ENCODE measurements around the gene MTHFD2L. TPM values are rescaled to one million over a fixed set of nuclear protein-coding genes. Genes with fewer than 3 reads are reported as not detected.
A peak's percentile ranks its signal among the peaks of the same experiment; 100 is the strongest.

MTHFD2L gene
- total RNA-seq, 1 donor from 2014 or later = 14.1 TPM

DNA sequence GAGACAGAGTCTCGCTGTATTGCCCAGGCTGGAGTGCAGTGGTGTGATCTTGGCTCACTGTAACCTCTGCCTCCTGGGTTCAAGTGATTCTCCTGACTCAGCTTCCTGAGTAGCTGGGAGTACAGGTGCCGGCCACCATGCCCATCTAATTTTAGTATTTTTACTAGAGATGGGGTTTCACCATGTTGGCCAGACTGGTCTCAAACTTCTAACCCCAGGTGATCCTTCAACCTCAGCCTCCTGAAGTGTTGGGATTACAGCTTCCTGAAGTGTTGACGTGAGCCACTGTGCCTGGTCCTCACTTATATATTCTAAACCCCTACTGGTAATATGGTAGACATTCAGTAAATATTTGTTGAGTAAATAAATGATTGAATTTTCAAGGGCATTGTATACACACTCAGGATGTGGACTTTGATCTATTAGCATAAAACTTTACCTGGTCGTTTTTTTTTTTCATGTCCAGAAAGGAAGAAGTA, 33.0 kb downstream of the MTHFD2L start:
- Histone ChIP-seq H3K4me1 (no peaks in the 10 kb centered on the region), H3K36me3 (no peaks in the 10 kb centered on the region), H3K27ac (no peak overlapping the region), H3K27me3 (no peaks in the 10 kb centered on the region), H3K4me3 (no peak overlapping the region), H3K9me3 (no peaks in the 10 kb centered on the region)
- intact Hi-C loops (cut with DNase I) = no loop called here
- ATAC-seq (peak; percentile 32), DNase-seq (no peak)
- TF ChIP-seq, protein P1, sequence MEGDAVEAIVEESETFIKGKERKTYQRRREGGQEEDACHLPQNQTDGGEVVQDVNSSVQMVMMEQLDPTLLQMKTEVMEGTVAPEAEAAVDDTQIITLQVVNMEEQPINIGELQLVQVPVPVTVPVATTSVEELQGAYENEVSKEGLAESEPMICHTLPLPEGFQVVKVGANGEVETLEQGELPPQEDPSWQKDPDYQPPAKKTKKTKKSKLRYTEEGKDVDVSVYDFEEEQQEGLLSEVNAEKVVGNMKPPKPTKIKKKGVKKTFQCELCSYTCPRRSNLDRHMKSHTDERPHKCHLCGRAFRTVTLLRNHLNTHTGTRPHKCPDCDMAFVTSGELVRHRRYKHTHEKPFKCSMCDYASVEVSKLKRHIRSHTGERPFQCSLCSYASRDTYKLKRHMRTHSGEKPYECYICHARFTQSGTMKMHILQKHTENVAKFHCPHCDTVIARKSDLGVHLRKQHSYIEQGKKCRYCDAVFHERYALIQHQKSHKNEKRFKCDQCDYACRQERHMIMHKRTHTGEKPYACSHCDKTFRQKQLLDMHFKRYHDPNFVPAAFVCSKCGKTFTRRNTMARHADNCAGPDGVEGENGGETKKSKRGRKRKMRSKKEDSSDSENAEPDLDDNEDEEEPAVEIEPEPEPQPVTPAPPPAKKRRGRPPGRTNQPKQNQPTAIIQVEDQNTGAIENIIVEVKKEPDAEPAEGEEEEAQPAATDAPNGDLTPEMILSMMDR (IDR thresholded peaks at IDR 0.05) = no peak

DNA sequence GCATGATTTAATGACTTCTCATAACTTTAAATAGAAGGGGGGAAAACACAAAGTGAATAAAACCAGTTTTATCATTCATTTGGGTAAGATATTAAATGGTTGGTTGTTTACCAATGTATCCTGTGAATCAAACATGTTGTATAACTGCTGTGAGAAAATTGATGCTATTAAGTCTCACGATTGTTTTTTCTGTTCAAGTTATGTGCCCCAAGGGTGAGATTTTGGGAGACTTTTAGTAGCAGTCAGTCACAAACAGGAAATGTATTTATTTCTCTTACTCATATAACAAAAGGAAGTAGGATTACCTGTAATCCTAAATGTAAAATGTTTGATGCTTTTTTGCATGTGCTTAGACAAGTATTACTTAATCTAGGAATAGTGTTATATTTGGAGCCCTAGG, 39.2 kb downstream of the MTHFD2L start:
- TF ChIP-seq, protein P1 (IDR thresholded peaks at IDR 0.05) = no peak
- intact Hi-C loops (cut with DNase I) = no loop called here
- ATAC-seq = no peak
- no peak for DNase-seq
- H3K9me3 ChIP-seq = no peaks in the 10 kb centered on the region
- no peak overlapping the region for H3K27ac ChIP-seq
- no peaks in the 10 kb centered on the region for H3K4me1 ChIP-seq
- no peaks in the 10 kb centered on the region for H3K27me3 ChIP-seq
- no peak overlapping the region for H3K4me3 ChIP-seq
- no peaks in the 10 kb centered on the region for H3K36me3 ChIP-seq

DNA sequence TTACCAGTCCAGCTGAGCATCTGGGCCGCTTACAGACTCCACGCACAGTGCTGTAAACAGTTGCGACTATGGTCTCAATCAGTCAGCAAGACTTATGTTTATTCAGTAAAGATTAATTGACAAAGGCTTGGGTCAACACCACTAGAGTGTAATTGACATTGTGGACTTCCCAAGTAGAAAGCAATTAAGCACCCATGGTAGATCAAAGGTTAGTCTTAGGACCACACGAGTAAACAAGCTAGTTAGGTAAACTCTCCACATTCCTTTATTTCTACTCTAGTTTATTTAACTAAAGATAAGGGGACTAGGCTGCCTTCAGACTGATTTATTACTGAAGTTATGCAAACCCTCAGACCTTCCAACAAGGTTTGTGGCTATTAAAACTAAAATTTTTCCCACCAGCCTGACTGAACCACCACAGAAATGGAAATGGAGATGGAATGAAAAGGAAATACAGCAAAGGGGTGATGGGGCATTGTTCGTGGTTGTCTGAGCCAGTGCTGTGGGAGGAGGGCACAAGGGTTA, 44.2 kb downstream of the MTHFD2L start:
- Histone ChIP-seq H3K27me3 (no peaks in the 10 kb centered on the region), H3K27ac (no peak overlapping the region), H3K4me1 (no peaks in the 10 kb centered on the region), H3K36me3 (no peaks in the 10 kb centered on the region), H3K9me3 (no peaks in the 10 kb centered on the region), H3K4me3 (no peak overlapping the region)
- TF ChIP-seq, protein P1 (IDR thresholded peaks at IDR 0.05) = no peak
- intact Hi-C loops (cut with DNase I) = no loop called here
- ATAC-seq (peak; percentile 55), DNase-seq (no peak)

DNA sequence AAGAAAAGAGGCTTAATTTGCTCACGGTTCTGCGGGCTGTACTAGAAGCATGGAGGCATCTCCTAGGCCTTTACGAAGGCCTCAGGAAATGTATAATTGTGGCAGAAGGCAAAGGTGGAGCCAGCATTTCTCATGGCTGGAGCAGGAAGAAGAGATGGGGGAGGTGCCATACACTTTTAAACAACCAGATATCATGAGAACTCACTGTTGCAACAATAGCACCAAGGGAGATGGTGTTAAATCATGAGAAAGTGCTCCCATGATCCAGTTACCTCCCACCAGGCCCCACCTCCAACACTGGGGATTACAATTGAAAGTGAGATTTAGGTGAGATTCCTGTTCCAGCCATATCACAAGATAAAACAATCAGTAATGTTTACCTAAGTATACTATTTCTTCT, 45.5 kb downstream of the MTHFD2L start:
- no peak overlapping the region for H3K27ac ChIP-seq
- TF ChIP-seq, protein P1 (IDR thresholded peaks at IDR 0.05) = no peak
- no peak for DNase-seq
- no peak overlapping the region for H3K4me3 ChIP-seq
- H3K4me1 ChIP-seq = no peaks in the 10 kb centered on the region
- H3K36me3 ChIP-seq = no peaks in the 10 kb centered on the region
- ATAC-seq = no peak
- no peaks in the 10 kb centered on the region for H3K9me3 ChIP-seq
- intact Hi-C loops (cut with DNase I) = no loop called here
- no peaks in the 10 kb centered on the region for H3K27me3 ChIP-seq

DNA sequence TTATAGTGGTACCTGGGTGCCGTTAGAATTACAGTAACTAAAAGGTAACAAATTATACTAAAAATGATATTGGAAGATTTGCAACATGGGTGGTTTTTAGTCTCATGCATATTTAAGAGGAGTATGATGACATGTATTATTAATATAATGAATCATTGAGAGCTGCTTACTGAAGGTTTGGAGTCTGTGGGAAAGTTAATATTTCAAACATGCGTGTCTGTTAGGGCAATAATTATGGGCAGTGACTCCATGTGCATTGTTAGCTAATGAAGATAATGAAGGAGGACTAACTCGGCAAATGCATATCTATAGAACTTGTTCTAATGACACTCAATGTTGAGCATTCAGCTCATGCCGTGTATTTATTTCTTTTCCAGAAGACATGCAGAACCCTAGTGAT, 47.1 kb downstream of the MTHFD2L start:
- Histone ChIP-seq H3K9me3 (no peaks in the 10 kb centered on the region), H3K27me3 (no peaks in the 10 kb centered on the region), H3K27ac (no peak overlapping the region), H3K4me3 (no peak overlapping the region), H3K4me1 (no peaks in the 10 kb centered on the region), H3K36me3 (no peaks in the 10 kb centered on the region)
- no peak for DNase-seq
- TF ChIP-seq, protein P1 (IDR thresholded peaks at IDR 0.05) = no peak
- intact Hi-C loops (cut with DNase I) = no loop called here
- no peak for ATAC-seq

DNA sequence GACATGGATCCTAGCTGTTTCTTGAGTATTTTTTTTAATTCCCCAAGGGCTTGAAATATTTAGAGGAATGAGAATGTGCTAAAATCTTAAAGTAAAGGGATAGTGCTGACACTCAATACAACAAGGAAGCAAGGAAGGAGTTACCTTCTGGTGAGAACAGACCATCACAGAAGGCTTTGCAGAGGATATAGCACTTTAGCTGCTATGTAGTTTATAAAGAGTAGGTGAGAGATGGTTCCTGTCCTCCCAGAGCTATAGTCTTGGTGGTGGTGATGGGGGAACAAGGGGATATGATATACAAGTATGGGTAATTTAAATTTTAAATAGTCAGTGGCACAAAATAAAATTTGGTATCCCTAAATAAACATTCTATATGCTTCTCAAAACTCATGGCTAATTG, 47.6 kb downstream of the MTHFD2L start:
- H3K36me3 ChIP-seq = no peaks in the 10 kb centered on the region
- ATAC-seq (no peak), DNase-seq (no peak)
- TF ChIP-seq, protein P1 (IDR thresholded peaks at IDR 0.05) = no peak
- H3K27me3 ChIP-seq = no peaks in the 10 kb centered on the region
- H3K9me3 ChIP-seq = no peaks in the 10 kb centered on the region
- intact Hi-C loops (cut with DNase I) = no loop called here
- H3K27ac ChIP-seq = no peak overlapping the region
- H3K4me3 ChIP-seq = no peak overlapping the region
- H3K4me1 ChIP-seq = no peaks in the 10 kb centered on the region
